HFF-Myc (cell line): ENCODE data around the gene KCNIP1.

Source experiments
- DNase-seq: peaks from one replicate; pipeline ENCODE4 v3.0.0-alpha.2; 2011; ENCODE audit warnings: low read depth; ENCODE audit errors: extremely low read depth
- H3K4me3 ChIP-seq: replicated peaks from 2 replicates; pipeline ENCODE4 v1.5.1; 2011; ENCODE audit warnings: low read depth, mild to moderate bottlenecking, control low read depth, low read length
- CTCF ChIP-seq: IDR thresholded peaks from 2 replicates; pipeline ENCODE4 v1.5.1; 2012; ENCODE audit warnings: mild to moderate bottlenecking, low read depth, low read length, control low read depth; ENCODE audit errors: missing control alignments

The KCNIP1 gene

GRCh38 chr5:170554521-170555267 is 50.9 kb downstream of the KCNIP1 start:
- no peak for DNase-seq
- no peak overlapping the region for H3K4me3 ChIP-seq
- TF ChIP-seq CTCF, result no peak

- DNase-seq, result no peak
- no peak for TF ChIP-seq CTCF
- no peak overlapping the region for H3K4me3 ChIP-seq
Observed at GRCh38 chr5:170557314-170557713, 53.5 kb downstream of the KCNIP1 start.

- no peak overlapping the region for H3K4me3 ChIP-seq
- TF ChIP-seq CTCF, result no peak
- no peak for DNase-seq
Observed at GRCh38 chr5:170559296-170559695, 55.5 kb downstream of the KCNIP1 start.

- TF ChIP-seq CTCF, result no peak
- DNase-seq, result no peak
- H3K4me3 ChIP-seq, result no peak overlapping the region
Observed at GRCh38 chr5:170560938-170561337, 57.1 kb downstream of the KCNIP1 start.

- TF ChIP-seq CTCF, result no peak
- no peak for DNase-seq
- no peak overlapping the region for H3K4me3 ChIP-seq
Observed at GRCh38 chr5:170562166-170562874, 58.5 kb downstream of the KCNIP1 start.

GRCh38 chr5:170562875-170563228 is 59.0 kb downstream of the KCNIP1 start:
- no peak for DNase-seq
- no peak for TF ChIP-seq CTCF

More at GRCh38 chr5:170562875-170563228, 59.0 kb downstream of the KCNIP1 start:
- H3K4me3 ChIP-seq, result no peak overlapping the region
